ENCODE measurements around the gene SCART1. TPM values are rescaled to one million over a fixed set of nuclear protein-coding genes. Genes with fewer than 3 reads are reported as not detected.
"Not testable (repeated sequence)": the region's sequence is repeated elsewhere in the genome, so short reads cannot be mapped to it uniquely, and the experiment has no call there.

Gene SCART1
- polyA plus RNA-seq, 3 donors, result 0.91 to 1.3 (median 0.93) TPM

GRCh38 chr10:133429571-133429970 lies 24.2 kb upstream of the SCART1 start:
- not testable (repeated sequence) for H3K27ac ChIP-seq (ENCODE audit: low read depth, low read length)
- WGBS, 3 donors, result 84 to 92% (median 90%) methylated on average over 4 of the region's 4 CpGs

DNA sequence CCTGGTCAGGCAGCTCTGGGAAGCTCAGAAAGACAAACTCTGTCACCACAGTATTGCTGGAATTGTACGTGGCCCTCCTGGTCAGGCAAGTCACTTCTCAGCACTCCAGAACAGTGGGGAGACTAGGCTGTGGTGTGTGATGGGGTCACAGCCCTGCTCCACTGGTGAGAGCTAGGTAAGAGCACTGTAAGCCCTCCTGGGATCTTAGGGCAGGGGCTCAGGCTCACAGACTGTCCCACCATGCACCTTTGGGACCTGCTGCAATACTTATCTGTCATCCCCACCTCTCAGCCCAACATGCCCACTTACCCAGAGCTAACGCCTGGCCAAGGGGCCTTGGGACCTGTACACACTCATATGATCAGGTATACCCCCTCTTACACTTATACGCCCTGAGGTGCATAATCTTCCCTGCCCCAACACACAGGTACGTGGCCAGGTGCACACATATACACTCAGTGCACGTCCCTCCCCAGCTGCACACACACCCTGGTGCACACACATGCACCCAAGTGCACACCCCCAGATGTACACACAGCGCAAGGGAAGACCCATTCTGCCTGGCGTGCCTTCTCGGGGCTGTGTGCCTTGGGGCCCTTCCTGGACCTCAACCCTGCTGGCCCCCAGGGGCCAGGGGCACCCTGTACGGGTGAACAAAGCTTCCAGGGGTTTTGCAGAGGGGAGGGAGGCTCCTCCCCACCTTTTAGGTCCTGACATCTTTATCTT lies 21.7 kb upstream of the SCART1 start:
- WGBS, 3 donors, result 65 to 79% (median 73%) methylated on average over 4 to 6 of the region's 9 CpGs
- H3K27ac ChIP-seq (ENCODE audit: low read depth, low read length), result not testable (repeated sequence)

- not testable (repeated sequence) for H3K27ac ChIP-seq (ENCODE audit: low read depth, low read length)
- 67 to 80% (median 79%) methylated on average over 1 to 8 of the region's 25 CpGs for WGBS, 3 donors
Observed at GRCh38 chr10:133432789-133433188, 21.0 kb upstream of the SCART1 start.

DNA sequence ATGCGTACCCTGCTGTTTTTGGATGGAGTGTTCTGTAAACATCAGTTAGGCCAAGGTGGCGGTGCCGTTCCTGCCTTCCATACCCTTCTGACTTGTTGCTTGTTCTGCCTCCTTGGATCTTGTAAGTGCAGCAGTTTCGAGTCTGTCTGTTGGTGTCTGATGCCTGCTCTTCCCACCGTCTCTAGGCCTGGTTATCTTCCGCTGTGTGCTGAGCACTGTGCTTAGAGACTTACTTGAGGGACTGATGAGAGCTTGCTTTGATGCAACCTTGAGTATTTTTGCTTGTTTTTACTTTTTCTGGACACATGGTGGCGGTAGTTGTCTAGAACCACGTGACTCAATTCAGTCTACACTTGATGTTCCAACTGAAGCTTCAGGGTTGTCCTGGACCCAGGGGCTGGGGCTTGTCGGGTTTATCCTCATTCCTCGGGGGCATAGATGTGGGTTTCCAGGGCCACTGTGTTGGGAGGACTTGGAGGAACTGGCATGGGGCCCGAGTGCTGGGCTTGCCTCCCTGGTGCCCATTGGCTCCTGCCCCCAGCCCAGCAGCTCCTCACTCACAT lies 15.0 kb upstream of the SCART1 start:
- H3K27ac ChIP-seq (ENCODE audit: low read depth, low read length), result no peak overlapping the region
- WGBS, 3 donors, result 73 to 83% (median 80%) methylated on average over 11 of the region's 11 CpGs

DNA sequence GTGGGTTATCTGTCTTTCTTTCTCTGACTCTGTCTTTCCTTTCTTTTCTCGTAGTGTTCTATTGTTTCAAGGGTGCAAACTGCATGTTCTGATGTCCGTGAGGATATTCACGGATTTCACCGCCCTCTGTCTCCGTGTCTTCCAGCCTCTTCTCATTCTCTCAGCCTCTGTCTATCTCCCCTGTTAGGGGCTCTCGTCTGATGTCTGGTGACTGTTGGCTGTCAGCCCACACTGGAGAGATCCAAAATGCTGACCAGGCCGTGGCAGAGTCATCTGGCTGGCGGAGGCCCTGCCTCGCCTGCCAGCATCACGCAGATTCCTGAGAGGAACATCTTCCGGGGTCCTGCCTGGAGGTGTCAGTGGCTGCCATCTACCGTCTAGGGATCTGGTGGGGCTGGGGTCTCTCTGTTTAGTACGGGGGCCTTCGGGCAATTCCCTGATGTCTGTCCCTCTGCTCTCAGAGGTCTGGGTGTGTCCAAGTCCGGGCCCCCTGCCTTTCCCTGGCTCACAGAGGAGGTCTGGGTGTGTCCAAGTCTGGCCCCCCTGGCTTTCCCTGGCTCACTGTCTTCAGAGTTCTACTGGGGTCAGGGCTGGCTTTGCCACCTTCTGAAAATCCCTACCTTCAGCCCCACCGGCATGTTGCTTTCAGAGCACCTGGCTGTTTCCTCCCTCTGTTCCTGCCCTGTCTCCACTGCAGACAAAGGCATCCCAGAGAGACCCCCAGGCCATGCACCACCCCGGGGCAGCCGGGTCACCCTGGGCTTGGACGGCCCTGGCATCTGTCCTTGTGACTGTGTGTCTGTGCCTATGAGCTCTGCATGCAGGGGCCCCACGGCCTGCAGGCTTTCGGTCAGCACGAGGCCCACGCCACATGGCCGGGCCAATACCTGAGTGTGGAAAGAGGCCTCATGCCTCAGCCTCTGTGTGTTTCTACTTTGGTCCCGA lies 14.0 kb upstream of the SCART1 start:
- no peak overlapping the region for H3K27ac ChIP-seq (ENCODE audit: low read depth, low read length)
- WGBS, 3 donors, result 90 to 92% (median 92%) methylated on average over 25 of the region's 25 CpGs

DNA sequence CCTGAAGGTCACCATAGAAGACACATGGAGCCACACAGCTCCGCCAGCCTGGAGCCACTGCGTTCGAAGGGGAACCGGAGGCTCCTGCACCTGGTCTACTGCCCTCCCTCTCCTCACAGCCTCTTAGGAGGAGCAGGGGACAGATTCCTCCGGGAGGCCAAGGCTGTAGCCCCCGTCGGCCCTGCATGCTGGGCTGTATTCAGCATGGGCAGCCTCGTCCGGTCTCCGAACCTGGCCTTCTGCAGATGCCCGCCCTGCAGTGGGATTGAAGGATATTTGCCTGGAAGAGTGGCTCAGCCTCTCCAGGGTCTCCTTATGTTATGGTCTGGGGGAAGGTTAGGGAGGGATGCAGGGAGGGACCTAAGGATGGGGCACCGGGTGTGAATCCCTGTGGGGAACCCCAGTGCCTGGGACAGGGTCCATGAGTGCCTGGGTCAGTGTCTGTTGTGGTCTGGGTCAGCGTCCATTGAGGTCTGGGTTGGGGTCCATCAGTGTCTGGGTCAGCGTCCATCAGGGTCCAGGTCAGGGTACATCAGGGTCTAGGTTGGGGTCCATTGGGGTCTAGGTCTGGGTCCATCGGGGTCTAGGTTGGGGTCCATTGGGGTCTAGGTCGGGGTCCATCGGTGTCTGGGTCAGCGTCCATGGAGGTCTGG lies 13.0 kb upstream of the SCART1 start:
- 92 to 95% (median 93%) methylated on average over 15 to 18 of the region's 18 CpGs for WGBS, 3 donors
- no peak overlapping the region for H3K27ac ChIP-seq (ENCODE audit: low read depth, low read length)

DNA sequence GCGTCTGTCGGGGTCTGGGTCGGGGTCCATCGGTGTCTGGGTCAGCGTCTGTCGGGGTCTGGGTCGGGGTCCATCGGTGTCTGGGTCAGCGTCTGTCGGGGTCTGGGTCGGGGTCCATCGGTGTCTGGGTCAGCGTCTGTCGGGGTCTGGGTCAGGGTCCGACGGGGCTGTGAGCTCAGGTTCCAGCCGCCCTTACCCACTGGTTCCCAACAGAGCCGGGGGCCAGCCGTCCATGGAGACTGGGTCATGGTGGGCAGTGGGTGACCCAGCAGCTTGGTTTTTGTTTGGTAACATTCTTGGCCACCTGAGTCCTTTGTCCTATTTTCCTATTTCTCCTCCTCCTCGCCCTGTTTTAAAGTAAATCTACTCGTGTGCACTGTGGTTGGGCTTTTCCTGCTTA lies 12.4 kb upstream of the SCART1 start:
- WGBS, 3 donors, result 83 to 90% (median 86%) methylated on average over 10 to 13 of the region's 21 CpGs
- H3K27ac ChIP-seq (ENCODE audit: low read depth, low read length), result not testable (repeated sequence)

DNA sequence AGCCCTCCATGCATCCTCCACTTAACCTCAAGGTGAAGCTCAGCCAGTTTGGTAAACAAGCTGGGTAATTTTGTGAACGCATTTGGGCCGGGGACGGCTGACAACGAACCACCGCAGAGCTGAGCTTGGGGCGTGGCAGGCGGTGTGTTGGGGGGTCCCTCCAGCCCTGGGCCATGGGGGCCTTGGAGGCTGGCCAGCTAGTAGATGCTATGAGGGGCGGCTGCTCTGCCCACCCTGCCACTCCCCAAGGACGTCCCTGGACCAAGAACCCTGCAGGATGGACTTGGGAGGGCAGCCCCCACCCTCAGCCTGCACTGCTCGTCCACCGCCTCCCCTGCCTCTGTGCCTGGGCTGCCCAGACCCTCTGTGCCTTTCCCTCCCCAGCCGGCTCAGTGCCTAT lies 12.0 kb upstream of the SCART1 start:
- no peak overlapping the region for H3K27ac ChIP-seq (ENCODE audit: low read depth, low read length)
- 74 to 86% (median 82%) methylated on average over 12 of the region's 12 CpGs for WGBS, 3 donors

DNA sequence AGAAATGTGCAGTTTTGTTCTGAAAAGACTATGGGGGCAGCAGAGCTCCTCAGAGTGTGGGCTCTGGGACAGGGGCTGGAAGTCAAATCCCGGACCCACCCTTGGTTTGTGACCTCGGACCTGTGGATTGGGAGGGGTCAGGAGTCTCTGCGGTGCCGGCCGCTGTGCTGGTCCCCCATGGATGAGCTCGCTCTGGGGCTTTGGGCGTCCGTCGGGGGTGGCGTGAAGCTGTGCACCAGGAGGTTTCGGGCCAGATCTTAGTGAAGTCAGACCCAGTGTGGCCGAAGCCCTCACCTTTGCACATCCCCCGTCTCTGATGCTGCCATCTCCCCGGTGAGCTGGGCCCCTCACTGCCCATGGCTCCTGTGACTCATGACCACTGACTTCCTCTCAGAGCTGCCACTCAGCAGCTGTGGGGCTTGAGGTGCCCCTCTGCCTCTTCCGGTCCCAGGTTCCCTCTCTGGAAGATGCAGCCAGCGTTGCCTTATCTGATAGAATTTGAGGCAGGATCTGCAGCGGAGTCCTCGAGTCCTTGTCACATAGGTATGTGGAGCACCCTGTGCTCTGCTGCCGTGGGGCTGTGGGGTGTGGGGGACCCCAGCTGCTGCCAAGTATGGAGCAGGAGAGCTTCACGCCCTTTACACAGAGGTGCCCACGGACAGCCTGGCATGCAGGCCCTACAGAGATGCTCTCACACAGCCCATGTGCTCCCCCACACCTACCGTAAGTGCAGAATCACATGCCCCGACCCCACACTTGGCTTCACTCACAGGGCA lies 11.4 kb upstream of the SCART1 start:
- H3K27ac ChIP-seq (ENCODE audit: low read depth, low read length), result no peak overlapping the region
- WGBS, 3 donors, result 69 to 85% (median 75%) methylated on average over 23 of the region's 23 CpGs

GRCh38 chr10:133442967-133443924 lies 10.5 kb upstream of the SCART1 start:
- 90 to 95% (median 91%) methylated on average over 16 of the region's 16 CpGs for WGBS, 3 donors
- H3K27ac ChIP-seq (ENCODE audit: low read depth, low read length), result no peak overlapping the region

DNA sequence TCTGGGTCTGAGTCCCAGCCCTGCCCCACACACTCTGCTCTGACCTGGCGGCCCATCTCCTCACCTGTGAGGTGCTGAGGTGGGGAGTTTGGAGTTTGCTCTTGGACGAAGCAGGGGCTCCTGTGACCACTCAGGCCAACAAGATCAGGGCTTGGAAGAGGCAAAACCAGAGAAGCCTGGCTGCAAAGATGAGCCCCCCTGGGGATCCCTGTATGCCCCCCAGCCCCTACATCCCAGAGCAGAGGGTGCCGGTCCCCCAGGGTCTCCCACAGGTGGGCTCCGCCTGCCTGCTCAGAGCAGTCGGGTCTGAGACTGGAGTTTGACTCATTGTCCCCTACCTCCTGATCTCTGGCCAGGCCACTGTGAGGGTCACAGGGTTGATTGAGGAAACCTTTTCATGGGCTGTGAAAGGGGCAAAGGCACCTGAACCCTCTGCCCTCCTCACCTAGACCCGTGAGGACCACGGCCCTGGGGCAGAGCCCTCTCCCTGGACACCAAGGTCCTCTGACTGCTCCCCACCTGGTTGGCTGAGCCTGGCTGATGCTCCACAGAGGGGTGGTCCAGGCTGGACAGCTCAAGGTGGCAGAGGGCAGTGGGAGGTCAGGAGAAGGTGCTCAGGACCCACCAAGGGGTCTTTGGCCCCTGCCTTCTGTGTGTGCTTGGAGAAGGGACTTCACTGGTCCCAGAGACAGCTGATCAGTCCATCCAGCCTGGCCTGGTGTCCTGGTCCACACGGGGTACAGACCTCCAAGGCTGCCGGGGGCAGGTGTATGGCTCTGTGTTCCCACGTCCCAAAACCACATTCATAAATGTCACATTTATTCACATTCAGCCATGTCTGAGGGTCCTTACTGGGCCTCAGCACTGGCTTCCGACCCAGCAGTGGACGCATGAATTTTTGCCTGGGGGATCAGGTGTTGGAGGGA lies 9.1 kb upstream of the SCART1 start:
- 85 to 94% (median 86%) methylated on average over 12 of the region's 12 CpGs for WGBS, 3 donors
- H3K27ac ChIP-seq (ENCODE audit: low read depth, low read length), result no peak overlapping the region

DNA sequence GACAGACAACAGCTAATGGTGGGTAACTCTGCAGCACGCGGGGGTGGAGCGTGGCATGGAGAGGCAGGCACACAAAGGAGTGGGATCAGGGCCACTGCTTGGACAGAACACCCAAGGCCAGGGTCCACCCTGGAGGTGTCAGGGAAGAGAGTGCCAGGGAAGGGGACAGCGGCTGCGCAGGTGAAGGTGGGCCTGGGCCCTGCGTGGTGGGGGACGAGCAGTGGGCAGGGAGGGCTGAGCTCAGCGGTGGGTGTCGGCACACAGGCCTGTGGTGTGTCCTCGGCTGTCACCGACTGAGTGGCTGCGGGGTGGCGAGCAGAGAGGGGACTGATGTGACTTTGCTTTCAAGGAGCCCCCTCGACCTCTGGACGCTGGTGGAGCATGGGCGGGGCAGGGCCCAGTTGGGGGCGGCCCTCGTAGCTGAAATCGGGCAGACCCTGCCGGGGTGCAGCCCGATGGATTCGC lies 8.4 kb upstream of the SCART1 start:
- no peak overlapping the region for H3K27ac ChIP-seq (ENCODE audit: low read depth, low read length)
- WGBS, 3 donors, result 88 to 94% (median 89%) methylated on average over 19 to 22 of the region's 22 CpGs

- WGBS, 3 donors, result 47 to 62% (median 54%) methylated on average over 59 to 80 of the region's 80 CpGs
- H3K27ac ChIP-seq (ENCODE audit: low read depth, low read length), result no peak overlapping the region
Observed at GRCh38 chr10:133445751-133446708, 7.7 kb upstream of the SCART1 start.

- H3K27ac ChIP-seq (ENCODE audit: low read depth, low read length), result no peak overlapping the region
- whole genome bisulfite sequencing, 3 donors, result 83 to 86% (median 84%) methylated on average over 11 of the region's 11 CpGs
Observed at GRCh38 chr10:133446979-133447378, 6.8 kb upstream of the SCART1 start.

DNA sequence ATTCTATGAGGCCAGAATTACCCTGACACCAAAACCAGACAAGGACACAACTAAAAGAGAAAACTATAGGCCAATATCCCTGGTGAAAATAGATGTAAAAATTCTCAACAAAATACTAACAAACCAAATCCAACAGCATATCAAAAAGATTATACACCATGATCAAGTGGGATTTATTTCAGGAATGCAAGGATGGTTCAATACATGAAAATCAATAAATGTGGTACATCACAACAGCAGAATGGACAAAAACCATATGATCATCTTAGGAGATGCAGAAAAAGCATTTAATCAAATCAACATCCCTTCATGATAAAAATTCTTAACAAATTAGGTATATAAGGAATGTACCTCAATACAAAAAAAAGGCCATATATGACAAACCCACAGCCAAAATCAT lies 5.6 kb upstream of the SCART1 start:
- no peak overlapping the region for H3K27ac ChIP-seq (ENCODE audit: low read depth, low read length)

Measured in adipose tissue (tissue), 3 donors.